SK-N-MC (cell line): ENCODE results near the gene CDH23.

Experiments used
- DNase-seq: peaks from one replicate; pipeline ENCODE4 v3.0.0-alpha.2; 2011; ENCODE audit warnings: low read depth, low spot score
- H3K27ac ChIP-seq: fragments of 200-600 bp; sonication (generic); 2 replicates; pipeline ENCODE4 v1.5.1; 2016; ENCODE audit warnings: mixed run types
- H3K36me3 ChIP-seq: fragments of 200-600 bp; sonication (generic); 2 replicates; pipeline ENCODE4 v1.6.1; 2017; ENCODE audit warnings: antibody characterized with exemption, low read length, mixed read lengths; ENCODE audit not compliant: insufficient read depth
- H3K4me3 ChIP-seq: fragments of 200-600 bp; sonication (generic); 2 replicates; pipeline ENCODE4 v1.5.1; 2016
- H3K9ac ChIP-seq: fragments of 200-600 bp; sonication (generic); 2 replicates; pipeline ENCODE4 v1.8.0; 2017; ENCODE audit warnings: mixed run types, mixed read lengths; ENCODE audit not compliant: insufficient read length
- H3K9me3 ChIP-seq: fragments of 200-600 bp; sonication (generic); 2 replicates; pipeline ENCODE4 v1.6.1; 2017; ENCODE audit warnings: low read depth, mild to moderate bottlenecking, antibody characterized with exemption, low read length, moderate library complexity, mixed read lengths
- EZH2 ChIP-seq: fragments of 200-600 bp; sonication (generic); IDR thresholded peaks from one replicate; pipeline ENCODE4 v1.6.1; 2017; ENCODE audit warnings: antibody characterized with exemption
- FOXP2 ChIP-seq: optimal IDR thresholded peaks from 2 replicates; pipeline ENCODE3; 2011; ENCODE audit warnings: mild to moderate bottlenecking, moderate library complexity; ENCODE audit not compliant: insufficient read depth; ENCODE audit errors: extremely low read length, control extremely low read depth
- POLR2AphosphoS5 ChIP-seq: IDR thresholded peaks from 2 replicates; pipeline ENCODE4 v1.6.1; 2012; ENCODE audit warnings: mild to moderate bottlenecking, low read depth, low read length, borderline replicate concordance

Gene CDH23

DNA sequence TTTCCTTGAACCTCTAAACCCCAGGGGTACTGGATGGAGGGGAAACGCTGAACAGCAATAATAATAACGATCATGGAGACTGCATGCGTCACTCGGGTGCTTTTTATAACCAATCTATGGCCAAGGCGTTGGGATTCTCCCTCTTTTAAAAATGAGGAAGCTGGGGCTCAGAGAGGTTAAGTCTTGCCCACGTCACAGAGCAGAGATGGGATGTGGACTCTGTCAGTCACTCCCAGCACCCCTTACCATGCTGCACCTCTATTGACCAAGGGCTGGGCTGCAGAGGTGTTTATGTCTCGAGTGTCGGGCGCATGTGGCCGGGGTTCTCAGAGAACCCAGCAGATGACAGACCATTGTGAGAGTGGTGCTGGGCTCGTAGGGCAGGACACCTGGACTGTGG lies 129.9 kb downstream of the CDH23 start:
- Histone ChIP-seq H3K27ac (no peak overlapping the region), H3K4me3 (no peak overlapping the region), H3K9ac (no peak overlapping the region), H3K36me3 (no peaks in the 10 kb centered on the region), H3K9me3 (no peaks in the 10 kb centered on the region)
- no peak for DNase-seq
- TF ChIP-seq FOXP2 (no peak), EZH2 (no peak), POLR2AphosphoS5 (no peak)

- TF ChIP-seq EZH2: no peak
- no peak for TF ChIP-seq POLR2AphosphoS5
- TF ChIP-seq FOXP2: no peak
- H3K27ac ChIP-seq: no peak overlapping the region
- H3K36me3 ChIP-seq: no peaks in the 10 kb centered on the region
- no peak for DNase-seq
- no peaks in the 10 kb centered on the region for H3K9me3 ChIP-seq
- H3K4me3 ChIP-seq: no peak overlapping the region
- no peak overlapping the region for H3K9ac ChIP-seq
Measured at GRCh38 chr10:71527135-71527534, 130.4 kb downstream of the CDH23 start.

GRCh38 chr10:71528371-71529206 lies 131.9 kb downstream of the CDH23 start:
- H3K36me3 ChIP-seq: no peaks in the 10 kb centered on the region
- TF ChIP-seq FOXP2 (no peak), POLR2AphosphoS5 (no peak), EZH2 (no peak)
- no peak overlapping the region for H3K27ac ChIP-seq
- no peak overlapping the region for H3K9ac ChIP-seq
- DNase-seq: no peak
- no peak overlapping the region for H3K4me3 ChIP-seq
- H3K9me3 ChIP-seq: no peaks in the 10 kb centered on the region

GRCh38 chr10:71529207-71529827 lies 132.6 kb downstream of the CDH23 start:
- TF ChIP-seq POLR2AphosphoS5 (no peak), EZH2 (no peak), FOXP2 (no peak)
- no peak overlapping the region for H3K27ac ChIP-seq
- H3K36me3 ChIP-seq: no peaks in the 10 kb centered on the region
- no peak overlapping the region for H3K9ac ChIP-seq
- H3K4me3 ChIP-seq: no peak overlapping the region
- no peak for DNase-seq
- no peaks in the 10 kb centered on the region for H3K9me3 ChIP-seq

- Histone ChIP-seq H3K9ac (no peak overlapping the region), H3K9me3 (no peaks in the 10 kb centered on the region), H3K36me3 (no peaks in the 10 kb centered on the region), H3K4me3 (no peak overlapping the region), H3K27ac (no peak overlapping the region)
- DNase-seq: no peak
- TF ChIP-seq FOXP2 (no peak), POLR2AphosphoS5 (no peak), EZH2 (no peak)
Measured at GRCh38 chr10:71530781-71531180, 134.1 kb downstream of the CDH23 start.

GRCh38 chr10:71531485-71532446 lies 135.0 kb downstream of the CDH23 start:
- no peak overlapping the region for H3K9ac ChIP-seq

DNA sequence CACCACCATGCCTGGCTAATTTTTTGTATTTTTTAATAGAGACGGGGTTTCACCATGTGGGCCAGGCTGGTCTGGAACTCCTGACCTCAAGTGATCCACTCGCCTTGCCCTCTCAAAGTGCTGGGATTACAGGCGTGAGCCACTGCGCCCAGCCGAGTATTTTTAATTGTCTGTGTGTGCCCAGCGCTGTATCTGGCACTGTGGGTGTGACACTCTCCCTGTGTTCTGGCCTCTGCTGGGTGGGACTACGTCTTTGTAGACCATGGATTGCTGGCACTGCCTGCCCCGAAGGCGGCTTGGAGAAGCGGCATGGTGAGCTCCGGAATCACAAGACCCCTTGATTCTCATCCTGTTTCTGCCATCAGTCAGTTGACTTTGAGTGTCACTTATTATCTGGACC lies 136.2 kb downstream of the CDH23 start:
- Histone ChIP-seq H3K27ac (no peak overlapping the region), H3K4me3 (no peak overlapping the region), H3K9ac (no peak overlapping the region), H3K9me3 (no peaks in the 10 kb centered on the region), H3K36me3 (no peaks in the 10 kb centered on the region)
- no peak for TF ChIP-seq EZH2
- no peak for TF ChIP-seq POLR2AphosphoS5
- no peak for TF ChIP-seq FOXP2
- DNase-seq: no peak

More at GRCh38 chr10:71531485-71532446, 135.0 kb downstream of the CDH23 start:
- Histone ChIP-seq H3K9me3 (no peaks in the 10 kb centered on the region), H3K4me3 (no peak overlapping the region), H3K27ac (no peak overlapping the region), H3K36me3 (no peaks in the 10 kb centered on the region)
- no peak for DNase-seq
- no peak for TF ChIP-seq FOXP2
- no peak for TF ChIP-seq POLR2AphosphoS5
- TF ChIP-seq EZH2: no peak

DNA sequence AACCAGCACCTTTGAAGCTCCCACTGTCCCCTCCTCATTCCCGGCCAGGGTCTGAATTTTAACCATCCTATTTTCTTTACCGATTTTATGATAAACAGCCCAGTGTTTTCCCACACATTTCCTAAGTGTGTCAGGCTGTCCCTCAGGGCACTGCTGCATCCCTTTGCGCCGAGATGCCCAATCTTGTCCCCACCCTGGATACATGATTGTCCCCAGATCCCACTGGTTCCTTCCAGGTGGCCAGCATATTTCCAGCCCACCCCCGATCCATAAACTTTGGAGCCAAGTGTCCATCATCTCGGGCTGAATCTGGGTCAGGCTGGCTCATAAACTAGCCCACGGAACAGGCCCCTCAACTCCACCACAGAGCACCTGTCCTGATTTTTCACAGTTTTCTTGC lies 137.2 kb downstream of the CDH23 start:
- Histone ChIP-seq H3K36me3 (no peaks in the 10 kb centered on the region), H3K9me3 (no peaks in the 10 kb centered on the region), H3K4me3 (no peak overlapping the region), H3K9ac (no peak overlapping the region), H3K27ac (no peak overlapping the region)
- no peak for DNase-seq
- TF ChIP-seq EZH2 (no peak), POLR2AphosphoS5 (no peak), FOXP2 (no peak)
